ENCODE results near the gene TEKTIP1. TPM values are rescaled to one million over a fixed set of nuclear protein-coding genes. Genes with fewer than 3 reads are reported as not detected.
A peak's percentile ranks its signal among the peaks of the same experiment; 100 is the strongest.

TEKTIP1 gene
- total and polyA plus RNA-seq, 2 donors (not counting 1 experiment from before 2014, with no cell fraction given), result 6.3 to 17.3 TPM

DNA sequence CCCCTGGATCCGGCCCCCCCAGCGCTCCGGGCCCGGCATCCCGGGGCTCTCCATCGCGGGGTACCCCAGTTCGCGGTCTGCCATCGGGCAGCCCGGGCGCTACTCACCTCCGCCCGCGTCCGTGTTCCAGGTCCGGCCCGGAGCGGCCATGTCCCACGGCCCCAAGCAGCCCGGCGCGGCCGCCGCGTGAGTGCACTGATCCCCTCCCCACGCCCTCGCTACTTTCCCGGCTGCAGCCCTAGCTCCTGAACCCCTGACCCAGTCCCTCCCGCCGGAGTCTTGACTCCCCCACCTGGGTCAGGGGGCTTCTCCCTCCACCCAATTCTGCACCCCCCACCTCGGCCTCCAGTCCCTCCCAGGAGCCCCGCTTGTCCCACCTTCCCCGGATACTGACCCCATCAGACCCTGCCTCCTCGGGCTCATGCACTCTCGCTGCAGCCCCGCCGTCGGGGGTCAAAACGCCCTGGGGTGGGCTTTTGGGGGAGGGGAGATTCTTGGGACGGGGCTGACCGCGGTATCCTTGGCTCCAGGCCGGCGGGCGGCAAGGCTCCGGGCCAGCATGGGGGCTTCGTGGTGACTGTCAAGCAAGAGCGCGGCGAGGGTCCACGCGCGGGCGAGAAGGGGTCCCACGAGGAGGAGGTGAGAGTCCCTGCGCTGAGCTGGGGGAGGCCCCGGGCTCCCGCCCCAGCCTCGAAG lies 34.3 kb downstream of the TEKTIP1 start:
- TF ChIP-seq, protein P1, sequence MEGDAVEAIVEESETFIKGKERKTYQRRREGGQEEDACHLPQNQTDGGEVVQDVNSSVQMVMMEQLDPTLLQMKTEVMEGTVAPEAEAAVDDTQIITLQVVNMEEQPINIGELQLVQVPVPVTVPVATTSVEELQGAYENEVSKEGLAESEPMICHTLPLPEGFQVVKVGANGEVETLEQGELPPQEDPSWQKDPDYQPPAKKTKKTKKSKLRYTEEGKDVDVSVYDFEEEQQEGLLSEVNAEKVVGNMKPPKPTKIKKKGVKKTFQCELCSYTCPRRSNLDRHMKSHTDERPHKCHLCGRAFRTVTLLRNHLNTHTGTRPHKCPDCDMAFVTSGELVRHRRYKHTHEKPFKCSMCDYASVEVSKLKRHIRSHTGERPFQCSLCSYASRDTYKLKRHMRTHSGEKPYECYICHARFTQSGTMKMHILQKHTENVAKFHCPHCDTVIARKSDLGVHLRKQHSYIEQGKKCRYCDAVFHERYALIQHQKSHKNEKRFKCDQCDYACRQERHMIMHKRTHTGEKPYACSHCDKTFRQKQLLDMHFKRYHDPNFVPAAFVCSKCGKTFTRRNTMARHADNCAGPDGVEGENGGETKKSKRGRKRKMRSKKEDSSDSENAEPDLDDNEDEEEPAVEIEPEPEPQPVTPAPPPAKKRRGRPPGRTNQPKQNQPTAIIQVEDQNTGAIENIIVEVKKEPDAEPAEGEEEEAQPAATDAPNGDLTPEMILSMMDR (IDR thresholded peaks at IDR 0.05), result no peak
- TF ChIP-seq EZH2 (IDR thresholded peaks at IDR 0.05; ENCODE audit: borderline replicate concordance, insufficient read depth, low read depth, low read length, poor library complexity, severe bottlenecking), result no peak
- Histone ChIP-seq H3K4me2 (replicated peaks; ENCODE audit: low read depth, low read length, poor library complexity, severe bottlenecking) (peak overlapping the region; percentile 100), H4K20me1 (ENCODE audit: control insufficient read depth, insufficient read depth, low read length, poor library complexity, severe bottlenecking) (peaks cover 7% of the 10 kb centered on the region), H3K79me2 (ENCODE audit: control insufficient read depth, insufficient read depth, low read length) (no peaks in the 10 kb centered on the region), H3K27me3 (replicated peaks in 1 of 4; ENCODE audit: control extremely low read depth in 1 of 4, control insufficient read depth in 3 of 4, insufficient read depth in 4 of 4, low read length in 3 of 4) (no peaks in the 10 kb centered on the region), H3K9ac (ENCODE audit: low read length) (peak overlapping the region; percentile 76), H3K4me3 (ENCODE audit: control extremely low read depth in 1 of 5, extremely low read depth in 1 of 5, insufficient read depth in 1 of 5, low read depth in 2 of 5, low read length in 4 of 5) (peak overlapping the region; percentile 11 to 79 (median 74)), H3K36me3 (replicated peaks in 1 of 2; ENCODE audit: control extremely low read depth in 1 of 2, control insufficient read depth in 1 of 2, extremely low read depth in 1 of 2, insufficient read depth in 2 of 2, low read length in 1 of 2) (no peaks in the 10 kb centered on the region), H3K27ac (ENCODE audit: low read length in 2 of 2) (peak overlapping the region; percentile 34 to 57), H3K4me1 (ENCODE audit: control insufficient read depth in 2 of 2, insufficient read depth in 2 of 2, low read length in 2 of 2) (peaks cover 12 to 18% of the 10 kb centered on the region in 2 donors), H2AFZ (ENCODE audit: insufficient read depth, low read depth, low read length, poor library complexity, severe bottlenecking) (peak overlapping the region; percentile 92), H3K9me3 (ENCODE audit: control extremely low read depth in 1 of 3, control insufficient read depth in 2 of 3, insufficient read depth in 1 of 3, low read length in 2 of 3) (peaks cover 0 to 15% (median 0%) of the 10 kb centered on the region in 3 donors)
- no peaks in the 10 kb centered on the region for H3K9me3 Mint-ChIP-seq (ENCODE audit: insufficient read depth)
- CTCF ChIA-PET, result interaction anchor here (0.6 to 1.0 kb wide), 2 partner anchors 19 to 831 kb away, joined by 3 to 5 read pairs; no protein-coding TSS in a partner anchor
- H3K4me3 Mint-ChIP-seq, result peak overlapping the region; percentile 86
- H3K4me1 Mint-ChIP-seq, result peaks cover 16% of the 10 kb centered on the region
- no peak overlapping the region for H3K27ac Mint-ChIP-seq
- intact Hi-C loops (cut with micrococcal nuclease), result loop anchor here (5.0 kb wide), 1 partner anchor 189 kb away; the partner anchor contains the start of genes APBA3 and MRPL54
- H3K27me3 Mint-ChIP-seq, result no peaks in the 10 kb centered on the region
- 1% methylated on average over 57 of the region's 60 CpGs for WGBS (ENCODE audit: insufficient coverage)
- DNase-seq (no peak), ATAC-seq (ENCODE audit: low read depth) (peak; percentile 1)
- POLR2A ChIA-PET, result no interaction called here

Measured in B cell (primary cell).